K562 (cell line): ENCODE results near the gene TOX3. TPM values are rescaled to one million over a fixed set of nuclear protein-coding genes. Genes with fewer than 3 reads are reported as not detected.

Source experiments
- ATAC-seq: fragments of 200-7000 bp; cut with Tn5 transposase; 3 replicates; pipeline ENCODE4 v1.9.1; 2020; ENCODE audit warnings: moderate library complexity
- BruUV-seq: library from RNA; stranded (reverse); fragments of 400-500 nt; replicated peaks from 2 replicates; lab custom pipeline; 2021; lab: Mats Ljungman, UMichigan
- CTCF ChIA-PET: fragments of 300-600 bp; formaldehyde crosslinking; extraction: SDS; loops from one replicate; lab custom pipeline; 2021; ENCODE audit warnings: low intra/inter-chr PET ratio; lab: Yijun Ruan, JAX
- POLR2A ChIA-PET: fragments of 300-600, 350-650 bp; sonication (Branson Sonifier 250); formaldehyde crosslinking; extraction: SDS; loops from one replicate; lab custom pipeline; 2021; ENCODE audit warnings: antibody characterized with exemption, inconsistent platforms; lab: Yijun Ruan, JAX
- DNase-seq, 4 experiments: peaks; one replicate each; pipeline versions ENCODE4 v3.0.0 to v3.0.0-alpha.2; 2011 to 2018; ENCODE audit warnings: low spot score in 3 of 4, mixed read lengths in 3 of 4; ENCODE audit errors: extremely low read depth in 1 of 4
- FAIRE-seq: peaks from 2 replicates; lab custom pipeline; 2011; peaks lifted over from hg19 to GRCh38; lab: Jason Lieb, UNC
- H2AFZ ChIP-seq: 2 replicates; pipeline ENCODE4 v1.6.0; 2011; ENCODE audit warnings: low read depth, low read length, control low read depth, inconsistent platforms
- H3K27ac ChIP-seq: fragments of 200-600 bp; 3 replicates; pipeline ENCODE4 v1.8.0; 2011; ENCODE audit warnings: low read depth, mild to moderate bottlenecking, control low read depth, inconsistent platforms, low read length, moderate library complexity, mixed read lengths; ENCODE audit errors: extremely low read depth
- H3K27me3 ChIP-seq, 2 experiments: fragments of 300-600 bp in 1 of 2; 2 replicates in 1 of 2; 3 replicates in 1 of 2; pipeline versions ENCODE4 v1.6.0 to v1.8.0; 2011; ENCODE audit warnings: inconsistent platforms in 2 of 2, low read length in 2 of 2, mild to moderate bottlenecking in 1 of 2, mixed read lengths in 1 of 2, moderate library complexity in 1 of 2; ENCODE audit not compliant: control insufficient read depth in 2 of 2, insufficient read depth in 2 of 2
- H3K36me3 ChIP-seq: fragments of 300-600 bp; 3 replicates; pipeline ENCODE4 v1.8.0; 2011; ENCODE audit warnings: mild to moderate bottlenecking, low read length, inconsistent platforms; ENCODE audit not compliant: control insufficient read depth, insufficient read depth
- H3K4me1 ChIP-seq, 2 experiments: fragments of 200-600 bp in 1 of 2; replicated peaks in 1 of 2; 2 replicates in 1 of 2; 3 replicates in 1 of 2; pipeline versions ENCODE4 v1.5.1 to v1.8.0; 2011; ENCODE audit warnings: inconsistent platforms in 2 of 2, low read length in 2 of 2, mild to moderate bottlenecking in 1 of 2, mixed read lengths in 1 of 2, moderate library complexity in 1 of 2; ENCODE audit not compliant: control insufficient read depth in 2 of 2, insufficient read depth in 2 of 2
- H3K4me2 ChIP-seq: 2 replicates; pipeline ENCODE4 v1.6.1; 2011; ENCODE audit warnings: low read length, control low read depth, inconsistent platforms, mixed read lengths; ENCODE audit not compliant: insufficient read depth
- H3K4me3 ChIP-seq: fragments of 200-600 bp; sonication (generic), shearing (Covaris generic); 2 replicates; pipeline ENCODE4 v1.5.1; 2016; ENCODE audit warnings: control low read depth, inconsistent platforms
- H3K79me2 ChIP-seq: fragments of 200-600 bp; 3 replicates; pipeline ENCODE4 v1.8.0; 2011; ENCODE audit warnings: low read length, inconsistent platforms; ENCODE audit not compliant: control insufficient read depth, insufficient read depth
- H3K9ac ChIP-seq, 2 experiments: 2 replicates each; pipeline versions ENCODE4 v1.6.0 to v1.6.1; 2011; ENCODE audit warnings: low read depth in 2 of 2, low read length in 2 of 2, control low read depth in 1 of 2, inconsistent platforms in 1 of 2, mild to moderate bottlenecking in 1 of 2, mixed read lengths in 1 of 2; ENCODE audit not compliant: insufficient read depth in 1 of 2
- H3K9me1 ChIP-seq: one replicate; pipeline ENCODE4 v1.6.0; 2011; ENCODE audit warnings: inconsistent platforms, mild to moderate bottlenecking, low read length, moderate library complexity; ENCODE audit not compliant: control insufficient read depth, insufficient read depth
- H3K9me3 ChIP-seq: replicated peaks from 2 replicates; pipeline ENCODE4 v1.5.1; 2011; ENCODE audit warnings: low read depth, low read length, inconsistent platforms; ENCODE audit not compliant: control insufficient read depth, insufficient read depth
- H4K20me1 ChIP-seq: replicated peaks from 2 replicates; pipeline ENCODE4 v1.6.1; 2011; ENCODE audit warnings: low read length, inconsistent platforms, mixed read lengths; ENCODE audit not compliant: control insufficient read depth, insufficient read depth
- KAT8 ChIP-seq: fragments of 450-650 bp; IDR thresholded peaks from 2 replicates; pipeline ENCODE4 v1.6.1; 2016; ENCODE audit warnings: low read depth, mild to moderate bottlenecking
- MAFG ChIP-seq: fragments of 450-650 bp; conservative IDR thresholded peaks from 2 replicates; pipeline ENCODE4 v1.6.1; 2016; ENCODE audit warnings: missing genetic modification characterization, missing compliant biosample characterization
- NR2C2 ChIP-seq, 2 experiments: fragments of 200-800 bp in 1 of 2; sonication (Bioruptor generic) in 1 of 2; sonication (generic) in 1 of 2; formaldehyde crosslinking in 1 of 2; IDR thresholded peaks; 2 replicates each; pipeline versions ENCODE4 v1.6.1 to v1.8.0; 2016 to 2022; ENCODE audit warnings: mild to moderate bottlenecking in 1 of 2, missing compliant biosample characterization in 1 of 2, missing genetic modification characterization in 1 of 2, missing genetic modification reagents in 1 of 2
- PRDM10 ChIP-seq: fragments of 450-650 bp; IDR thresholded peaks from 2 replicates; pipeline ENCODE4 v1.6.1; 2018; ENCODE audit not compliant: partially characterized antibody
- TARDBP ChIP-seq: fragments of 450-650 bp; IDR thresholded peaks from 2 replicates; pipeline ENCODE4 v1.6.1; 2016
- ZBTB1 ChIP-seq: sonication (generic); formaldehyde crosslinking; IDR thresholded peaks from 2 replicates; pipeline ENCODE4 v1.8.1; 2023; ENCODE audit warnings: missing genetic modification reagents, low read depth, mild to moderate bottlenecking, borderline replicate concordance
- ZNF3 ChIP-seq: fragments of 250-450 bp; sonication (Bioruptor Pico); IDR thresholded peaks from 2 replicates; pipeline ENCODE4 v1.5.0; 2021; ENCODE audit warnings: mild to moderate bottlenecking, moderate library complexity
- ZNF79 ChIP-seq: fragments of 250-450 bp; sonication (Bioruptor Pico); IDR thresholded peaks from 2 replicates; pipeline ENCODE4 v1.4.0; 2020; ENCODE audit warnings: low read depth, mild to moderate bottlenecking, moderate library complexity
- WGBS: fragments of 100-300 bp; shearing (Covaris generic); methylation state at CpG from one replicate; pipeline ENCODE4 v1.1.6; 2016; ENCODE audit warnings: low coverage, mixed read lengths; ENCODE audit not compliant: insufficient coverage; ENCODE audit errors: missing lambda C conversion rate; 5-methylcytosine and 5-hydroxymethylcytosine counted together
- in situ Hi-C: fragments of 300-500 bp; cut with MboI; formaldehyde crosslinking; loops from 4 replicates; pipeline ENCODE4 v1.15.0; 2018; ENCODE audit warnings: inconsistent platforms, mixed read lengths
- intact Hi-C: fragments of 100-400 bp; cut with micrococcal nuclease; formaldehyde crosslinking; loops from 2 replicates; pipeline ENCODE4 v1.14.2; 2022
- polyA plus RNA-seq, 8 experiments: library from polyadenylated mRNA; depleted of rRNA in 4 of 8; stranded (reverse) in 5 of 8; unstranded in 3 of 8; fragments of >200 nt; fragmentation: Nextera tagmentation in 2 of 8; fragmentation: Illumina TruSeq in 1 of 8; extraction: Ambion mirVana in 2 of 8; extraction: Trizol in 1 of 8; gene quantifications; 2 replicates each; pipeline versions ENCODE4 v1.2.1 to v1.2.3, GENCODE V29; 2011 to 2014; ENCODE audit warnings: inconsistent platforms in 1 of 8, missing spikeins in 1 of 8
- total RNA-seq, 7 experiments: library from RNA; depleted of rRNA in 6 of 7; stranded (reverse); fragments of >200 nt in 6 of 7; fragmentation: Illumina TruSeq in 2 of 7; extraction: Trizol in 2 of 7; gene quantifications; 2 replicates each; pipeline versions ENCODE4 v1.2.1 to v1.2.3, GENCODE V29; 2011 to 2021; ENCODE audit warnings: low replicate concordance in 1 of 7

Gene TOX3
- total and polyA plus RNA-seq, 9 of the 15 experiments (the other 6 are each of a cell fraction or from before 2014, with no cell fraction given): not detected

GRCh38 chr16:52568983-52569690 lies 22.2 kb upstream of the TOX3 start (continued):
- TF ChIP-seq TARDBP (no peak), KAT8 (no peak), ZBTB1 (CRISPR knock-in tag) (no peak)
- TF ChIP-seq, all 486 proteins: peak for 0

GRCh38 chr16:52568495-52568894 lies 21.6 kb upstream of the TOX3 start:
- no peaks in the 10 kb centered on the region for H3K9me3 ChIP-seq
- H3K27ac ChIP-seq: no peak overlapping the region
- DNase-seq: no peak
- H3K79me2 ChIP-seq: no peaks in the 10 kb centered on the region
- FAIRE-seq: no peak
- no peak overlapping the region for H3K9ac ChIP-seq
- BruUV-seq: no TSS peak
- intact Hi-C loops: no loop called here
- no peaks in the 10 kb centered on the region for H3K36me3 ChIP-seq
- H3K4me3 ChIP-seq: no peak overlapping the region
- TF ChIP-seq ZNF79 (CRISPR knock-in tag): no peak
- no peak for TF ChIP-seq PRDM10
- no peak for TF ChIP-seq MAFG (tag)
- TF ChIP-seq NR2C2 (CRISPR knock-in tag; IDR thresholded peaks at IDR 0.05): no peak
- TF ChIP-seq NR2C2 (tag; IDR thresholded peaks at IDR 0.05): no peak
- TF ChIP-seq ZNF3: no peak
- TF ChIP-seq, all 486 proteins: peak for 0
- no peak for ATAC-seq
- Histone ChIP-seq H3K4me1 (no peaks in the 10 kb centered on the region), H3K4me2 (no peak overlapping the region), H4K20me1 (no peaks in the 10 kb centered on the region), H3K27me3 (no peaks in the 10 kb centered on the region), H3K9me1 (no peaks in the 10 kb centered on the region), H2AFZ (no peak overlapping the region)
- in situ Hi-C loops: no loop called here
- POLR2A ChIA-PET: no interaction called here
- CTCF ChIA-PET: no interaction called here
- 0% methylated on average over 1 of the region's 1 CpG for WGBS
